IPS-18c (cell line): ENCODE data around the gene TMEM132A.

Experiments
- H3K4me3 ChIP-seq: 2 replicates; pipeline ENCODE4 v1.7.0; 2013; ENCODE audit warnings: low read depth, mild to moderate bottlenecking, low read length, moderate library complexity; ENCODE audit not compliant: insufficient read depth
- H3K9me3 ChIP-seq: one replicate; pipeline ENCODE4 v1.6.1; 2013; ENCODE audit warnings: mild to moderate bottlenecking, low read length, moderate library complexity; ENCODE audit not compliant: control insufficient read depth, insufficient read depth

TMEM132A gene

GRCh38 chr11:60916669-60917206 lies 7.5 kb upstream of the TMEM132A start:
- no peaks in the 10 kb centered on the region for H3K9me3 ChIP-seq
- no peak overlapping the region for H3K4me3 ChIP-seq

GRCh38 chr11:60917267-60917666 lies 7.0 kb upstream of the TMEM132A start:
- Histone ChIP-seq H3K4me3 (no peak overlapping the region), H3K9me3 (no peaks in the 10 kb centered on the region)

DNA sequence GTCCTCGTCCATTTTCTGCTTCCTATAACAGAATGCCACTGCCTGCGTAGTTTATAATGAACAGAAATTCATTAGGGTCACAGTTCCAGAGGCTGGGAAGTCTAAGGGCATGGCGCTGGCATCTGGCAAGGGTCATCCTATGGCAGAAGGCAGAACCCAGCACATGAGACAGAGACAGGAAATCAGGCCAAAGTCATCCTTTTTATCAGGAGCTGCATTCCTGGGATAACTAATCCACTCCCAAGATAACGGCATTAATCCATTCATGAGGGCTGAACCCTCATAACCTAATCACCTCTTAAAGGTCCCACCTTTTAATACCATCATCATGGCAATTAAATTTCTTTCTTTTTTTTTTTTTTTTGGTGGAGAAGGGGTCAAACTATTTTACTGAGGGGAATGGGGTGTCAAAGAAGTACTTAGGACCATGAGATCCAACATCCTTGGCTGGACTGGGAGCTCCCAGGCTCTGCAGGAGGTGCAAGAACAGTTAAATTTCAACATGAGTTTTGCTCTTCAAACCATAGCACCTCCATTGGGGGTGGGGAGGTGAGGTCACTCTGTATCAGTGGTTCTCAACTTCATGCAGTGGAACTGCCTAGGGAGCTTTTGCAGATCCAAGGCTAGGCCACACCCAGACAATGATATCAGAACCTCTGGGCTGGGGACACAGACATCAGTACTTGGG lies 5.9 kb upstream of the TMEM132A start:
- Histone ChIP-seq H3K9me3 (no peaks in the 10 kb centered on the region), H3K4me3 (no peak overlapping the region; the same call in 1 of the 2 replicates)

DNA sequence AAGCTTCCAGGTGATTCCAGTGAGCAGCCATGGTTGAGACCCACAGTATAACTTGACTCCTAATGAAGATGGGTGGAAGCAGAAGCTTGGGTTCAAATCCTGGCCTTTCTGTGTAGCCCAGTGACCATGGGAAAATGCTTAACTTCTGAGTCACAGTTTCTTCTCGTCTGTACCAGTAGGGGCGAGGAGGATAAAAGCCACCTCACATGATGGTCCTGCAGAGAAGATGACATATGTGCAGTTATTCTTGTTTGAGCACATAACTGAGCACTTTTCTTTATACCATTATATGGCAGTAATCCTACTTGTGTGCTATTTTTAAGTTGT lies 5.4 kb upstream of the TMEM132A start:
- Histone ChIP-seq H3K9me3 (peaks cover 2% of the 10 kb centered on the region), H3K4me3 (no peak overlapping the region)

DNA sequence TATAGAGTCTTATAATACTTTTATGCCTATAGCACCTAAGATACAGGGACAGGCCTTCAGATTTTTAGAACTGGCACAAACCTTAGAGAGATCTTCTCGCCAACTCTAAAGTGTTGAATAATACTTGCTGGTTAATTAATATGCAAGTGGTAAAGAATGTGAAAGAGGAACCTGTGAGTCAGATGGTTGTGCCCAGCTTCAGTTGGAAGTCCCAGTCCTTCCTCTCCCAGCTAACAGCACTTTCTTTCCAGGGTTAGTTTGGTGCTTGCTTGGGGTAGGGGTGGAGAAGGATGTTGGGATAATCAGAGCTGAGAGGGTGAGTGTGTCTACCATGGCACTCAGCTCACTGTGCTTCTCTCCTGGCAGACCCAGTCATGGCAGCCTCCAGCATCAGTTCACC lies 4.9 kb upstream of the TMEM132A start:
- Histone ChIP-seq H3K4me3 (no peak overlapping the region), H3K9me3 (peaks cover 2% of the 10 kb centered on the region)

GRCh38 chr11:60919956-60920355 lies 4.3 kb upstream of the TMEM132A start:
- H3K9me3 ChIP-seq = peaks cover 2% of the 10 kb centered on the region
- no peak overlapping the region for H3K4me3 ChIP-seq

- Histone ChIP-seq H3K4me3 (no peak overlapping the region), H3K9me3 (peaks cover 2% of the 10 kb centered on the region)
Measured at GRCh38 chr11:60921259-60921658, 3.0 kb upstream of the TMEM132A start.

- H3K9me3 ChIP-seq = peaks cover 2% of the 10 kb centered on the region
- H3K4me3 ChIP-seq = no peak overlapping the region
Measured at GRCh38 chr11:60921777-60922335, 2.4 kb upstream of the TMEM132A start.

DNA sequence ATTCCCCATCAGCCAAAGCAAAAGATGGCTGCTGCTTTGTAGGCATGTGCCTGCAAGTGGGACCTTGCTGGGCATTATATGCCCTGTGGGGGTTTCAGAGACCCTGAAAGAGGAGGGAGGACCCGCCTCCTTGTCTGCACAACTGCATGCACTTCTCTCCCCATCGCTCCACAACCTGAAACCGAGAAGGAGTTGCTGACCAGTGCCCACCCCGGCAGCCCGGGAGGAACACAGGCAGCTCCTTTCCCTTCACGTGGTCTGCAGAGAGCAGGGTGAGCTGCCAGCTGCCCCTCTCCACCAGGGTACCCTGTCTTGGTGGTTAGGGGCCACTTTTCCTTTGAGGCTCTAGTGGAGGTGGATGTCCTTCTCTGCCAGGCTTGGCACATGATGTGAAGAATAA lies 1.4 kb upstream of the TMEM132A start:
- Histone ChIP-seq H3K4me3 (no peak overlapping the region; the same call in 1 of the 2 replicates), H3K9me3 (peaks cover 2% of the 10 kb centered on the region)

DNA sequence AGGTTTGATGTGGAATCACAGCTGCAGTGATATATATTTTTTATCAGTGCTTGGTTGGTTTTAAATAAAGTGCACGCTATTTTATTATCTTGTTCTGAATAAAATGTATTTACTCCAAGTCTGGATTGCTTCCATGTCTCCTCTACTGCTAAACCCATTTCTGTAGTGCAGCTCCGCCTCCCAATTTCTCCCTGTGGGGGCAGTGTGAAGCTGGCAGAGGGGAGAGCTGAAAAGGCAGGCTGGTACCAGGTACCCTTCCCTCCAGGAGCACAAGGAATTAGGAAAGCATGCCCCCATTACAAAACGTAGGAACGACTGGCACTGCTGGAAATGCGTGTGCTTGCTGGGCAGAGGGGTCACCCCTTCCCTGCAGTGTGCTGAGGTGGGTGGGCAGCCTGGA lies 934 bp upstream of the TMEM132A start:
- peaks cover 2% of the 10 kb centered on the region for H3K9me3 ChIP-seq
- H3K4me3 ChIP-seq = no peak overlapping the region

DNA sequence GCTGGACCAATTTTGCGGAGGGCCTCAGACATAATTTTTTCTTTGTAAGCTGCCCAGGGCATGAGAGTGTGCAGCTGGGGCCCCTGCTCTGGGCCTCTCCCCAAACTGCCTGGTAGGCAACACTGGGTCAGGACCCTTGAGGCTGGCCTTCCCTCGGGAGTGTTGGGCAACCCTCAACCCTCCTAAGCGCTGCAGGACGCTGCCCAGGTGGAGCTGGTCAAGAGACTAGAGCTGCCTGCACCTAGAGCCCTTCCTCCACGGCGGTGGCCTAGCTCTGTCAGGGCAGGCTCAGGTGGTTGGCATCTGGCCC lies 505 bp upstream of the TMEM132A start:
- Histone ChIP-seq H3K4me3 (peak overlapping the region; percentile 87; the same call in 1 of the 2 replicates), H3K9me3 (peaks cover 2% of the 10 kb centered on the region)

- Histone ChIP-seq H3K9me3 (peaks cover 2% of the 10 kb centered on the region), H3K4me3 (peak overlapping the region; percentile 87)
Measured at GRCh38 chr11:60924906-60925853, 920 bp downstream of the TMEM132A start.

DNA sequence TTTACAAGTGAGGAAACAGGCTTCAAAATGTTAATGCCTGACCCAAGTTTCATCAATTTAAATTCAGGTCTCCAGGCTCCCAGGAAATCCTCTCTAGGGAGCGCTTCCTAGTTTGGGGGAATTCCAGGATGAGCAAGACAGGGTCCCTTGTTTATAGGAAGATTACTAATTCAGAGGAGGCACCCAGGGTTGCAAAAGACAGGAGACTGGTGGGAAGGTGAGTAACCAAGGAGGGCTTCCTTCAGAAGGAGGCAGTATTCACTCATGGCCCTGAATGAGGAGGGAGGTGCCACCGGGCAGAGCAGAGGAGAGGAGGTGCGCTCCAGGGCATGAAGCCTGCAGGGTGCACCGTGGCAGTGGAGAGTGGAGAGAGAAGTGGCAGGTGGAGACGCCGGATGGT lies 1.6 kb downstream of the TMEM132A start:
- H3K9me3 ChIP-seq = peaks cover 2% of the 10 kb centered on the region
- H3K4me3 ChIP-seq = peak overlapping the region; percentile 87; the same call in 1 of the 2 replicates

GRCh38 chr11:60926500-60926899 lies 2.2 kb downstream of the TMEM132A start:
- H3K9me3 ChIP-seq = peaks cover 2% of the 10 kb centered on the region
- H3K4me3 ChIP-seq = no peak overlapping the region

GRCh38 chr11:60927061-60927592 lies 2.9 kb downstream of the TMEM132A start:
- peaks cover 2% of the 10 kb centered on the region for H3K9me3 ChIP-seq
- H3K4me3 ChIP-seq = no peak overlapping the region

DNA sequence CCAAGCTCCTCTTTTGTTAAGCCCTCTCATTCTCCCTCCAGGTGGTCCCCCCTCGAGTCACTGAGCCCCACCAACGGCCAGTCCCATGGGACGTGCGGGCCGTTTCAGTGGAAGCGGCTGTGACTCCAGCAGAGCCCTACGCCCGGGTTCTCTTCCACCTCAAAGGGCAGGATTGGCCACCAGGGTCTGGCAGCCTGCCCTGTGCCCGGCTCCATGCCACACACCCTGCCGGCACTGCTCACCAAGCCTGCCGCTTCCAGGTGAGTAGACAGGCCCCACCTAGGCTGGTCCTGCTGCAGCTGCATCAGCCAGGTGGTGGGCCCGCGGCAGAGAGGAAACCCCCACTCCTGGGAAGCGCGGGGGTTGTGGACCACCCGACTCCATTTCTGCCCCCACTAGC lies 3.3 kb downstream of the TMEM132A start:
- H3K4me3 ChIP-seq = no peak overlapping the region
- H3K9me3 ChIP-seq = peaks cover 2% of the 10 kb centered on the region

DNA sequence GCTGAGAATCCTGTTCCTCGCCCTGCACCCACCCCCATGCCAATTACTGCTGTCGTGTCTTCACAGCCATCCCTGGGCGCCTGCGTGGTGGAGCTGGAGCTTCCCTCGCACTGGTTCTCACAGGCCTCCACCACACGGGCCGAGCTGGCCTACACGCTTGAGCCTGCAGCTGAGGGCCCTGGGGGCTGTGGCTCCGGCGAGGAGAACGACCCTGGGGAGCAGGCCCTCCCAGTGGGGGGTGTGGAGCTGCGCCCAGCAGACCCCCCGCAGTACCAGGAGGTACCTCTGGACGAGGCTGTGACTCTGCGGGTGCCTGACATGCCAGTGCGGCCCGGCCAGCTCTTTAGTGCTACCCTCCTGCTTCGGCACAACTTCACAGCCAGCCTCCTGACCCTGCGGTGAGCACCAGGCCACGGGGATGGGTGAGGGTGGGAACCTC lies 4.3 kb downstream of the TMEM132A start:
- Histone ChIP-seq H3K4me3 (no peak overlapping the region), H3K9me3 (peaks cover 2% of the 10 kb centered on the region)

GRCh38 chr11:60929764-60930163 lies 5.5 kb downstream of the TMEM132A start:
- no peak overlapping the region for H3K4me3 ChIP-seq
- H3K9me3 ChIP-seq = no peaks in the 10 kb centered on the region
